Panc1 (cell line): Measurements from ENCODE around the gene PRSS21.

Source experiments
- CTCF ChIP-seq: fragments of 450-650 bp; IDR thresholded peaks from 2 replicates; pipeline ENCODE4 v1.5.1; 2017; ENCODE audit warnings: mild to moderate bottlenecking
- POLR2AphosphoS5 ChIP-seq: IDR thresholded peaks from 2 replicates; pipeline ENCODE4 v1.6.1; 2012; ENCODE audit warnings: mild to moderate bottlenecking, low read depth, low read length, moderate library complexity
- REST ChIP-seq, 2 experiments: IDR thresholded peaks; 2 replicates each; pipeline ENCODE4 v1.6.1; 2011 to 2012; ENCODE audit warnings: low read depth in 2 of 2, control low read depth in 1 of 2, low read length in 1 of 2, mild to moderate bottlenecking in 1 of 2, moderate library complexity in 1 of 2; ENCODE audit not compliant: insufficient read depth in 1 of 2
- TCF7L2 ChIP-seq: IDR thresholded peaks from 2 replicates; pipeline ENCODE4 v1.6.1; 2011; ENCODE audit warnings: mild to moderate bottlenecking, low read depth, low read length, inconsistent platforms

- TF ChIP-seq CTCF (no peak), REST (IDR thresholded peaks at IDR 0.05; ENCODE audit: insufficient read depth in 1 of 2, low read depth in 2 of 2, low read length in 1 of 2) (no peak), POLR2AphosphoS5 (no peak), TCF7L2 (no peak)
Observed at GRCh38 chr16:2867661-2867986, 50.6 kb downstream of the PRSS21 start.
